Germinal center (tissue), 1 donor: ENCODE measurements around the gene ZSCAN5C.
"Not testable (repeated sequence)": the region's sequence is repeated elsewhere in the genome, so short reads cannot be mapped to it uniquely, and the experiment has no call there.

Experiments used
- DNase-seq: peaks from one replicate; pipeline ENCODE4 v3.0.0; 2012; ENCODE audit warnings: mixed read lengths, low spot score

The ZSCAN5C gene, protein sequence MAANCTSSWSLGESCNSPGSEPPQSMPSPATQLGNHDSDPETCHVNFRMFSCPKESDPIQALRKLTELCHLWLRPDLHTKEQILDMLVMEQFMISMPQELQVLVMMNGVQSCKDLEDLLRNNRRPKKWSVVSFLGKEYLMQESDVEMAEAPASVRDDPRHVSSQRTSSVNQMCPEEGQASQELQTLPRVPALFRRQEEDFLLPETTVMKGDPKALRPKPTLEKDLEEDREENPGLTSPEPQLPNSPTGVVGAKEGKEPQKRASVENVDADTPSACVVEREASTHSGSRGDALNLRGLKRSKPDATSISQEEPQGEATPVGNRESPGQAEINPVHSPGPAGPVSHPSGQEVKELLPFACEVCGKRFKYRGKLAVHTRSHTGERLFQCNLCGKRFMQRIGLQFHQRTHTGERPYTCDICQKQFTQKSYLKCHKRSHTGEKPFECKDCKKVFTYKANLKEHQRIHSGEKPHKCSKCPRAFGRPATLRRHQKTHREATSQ

DNA sequence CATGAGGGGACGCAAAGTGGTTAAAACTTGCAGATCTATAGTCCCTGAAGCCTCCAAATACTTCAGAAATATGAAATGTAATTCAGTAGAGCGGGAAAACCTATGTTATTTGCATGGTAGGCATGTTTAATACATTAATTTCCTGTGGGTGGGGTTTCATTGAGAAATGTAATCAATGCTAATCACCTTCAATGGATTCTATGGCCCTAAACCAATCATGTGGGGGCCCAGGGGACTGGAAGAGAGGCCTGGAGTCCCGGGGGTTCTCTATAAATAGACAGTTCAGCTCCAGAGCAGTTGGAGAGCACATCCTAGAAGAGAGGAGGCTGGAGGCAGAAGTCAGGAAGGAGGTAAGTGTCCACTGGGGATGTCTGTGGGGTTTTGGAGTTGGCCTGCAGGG, at the start of gene ZSCAN5C:
TSS of gene ZSCAN5C (plus strand) at position 301 of the 400 bp plus-strand sequence. CDS start 3,641 bp downstream, outside the sequence.
- DNase-seq = no peak

DNA sequence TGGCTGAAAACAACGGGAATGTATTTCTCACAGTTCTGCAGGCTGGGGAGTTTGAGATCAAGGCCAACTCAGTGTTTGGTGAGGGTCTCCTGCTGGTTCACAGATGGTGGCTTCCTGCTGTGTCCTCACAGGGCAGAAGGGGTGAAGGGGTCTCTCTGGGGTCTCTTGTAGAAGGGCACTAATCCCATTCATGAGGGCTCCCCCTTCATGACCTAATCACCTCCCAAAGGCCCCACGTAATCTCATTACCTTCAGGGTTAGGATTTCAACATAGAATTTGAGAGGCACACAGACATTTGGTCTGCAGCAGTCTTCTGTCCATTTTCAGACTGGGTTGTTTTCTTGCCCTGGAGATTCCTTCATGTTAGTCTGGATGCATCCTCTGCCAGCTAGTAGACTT, 49.4 kb upstream of the ZSCAN5C start:
- DNase-seq = no peak

DNA sequence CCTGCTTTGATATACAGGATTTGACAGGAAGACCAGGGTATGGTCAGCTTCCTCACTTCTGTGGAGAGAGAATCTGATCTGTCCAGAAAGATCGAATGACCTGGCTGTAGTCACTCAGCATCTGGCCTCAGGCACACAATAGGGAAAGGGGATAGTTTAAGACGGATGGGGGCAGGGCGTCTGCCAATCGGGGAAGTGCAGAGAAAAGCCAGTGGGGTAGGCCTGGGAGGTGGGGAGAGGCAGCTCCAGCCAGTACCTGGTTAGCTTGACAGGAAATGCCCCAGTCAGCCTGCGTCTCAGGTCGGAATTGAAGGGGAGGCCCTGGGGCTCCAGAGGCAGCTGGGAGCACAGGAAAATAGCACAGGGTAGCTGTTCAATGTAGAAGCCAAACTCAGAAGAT, 48.6 kb upstream of the ZSCAN5C start:
- no peak for DNase-seq

DNA sequence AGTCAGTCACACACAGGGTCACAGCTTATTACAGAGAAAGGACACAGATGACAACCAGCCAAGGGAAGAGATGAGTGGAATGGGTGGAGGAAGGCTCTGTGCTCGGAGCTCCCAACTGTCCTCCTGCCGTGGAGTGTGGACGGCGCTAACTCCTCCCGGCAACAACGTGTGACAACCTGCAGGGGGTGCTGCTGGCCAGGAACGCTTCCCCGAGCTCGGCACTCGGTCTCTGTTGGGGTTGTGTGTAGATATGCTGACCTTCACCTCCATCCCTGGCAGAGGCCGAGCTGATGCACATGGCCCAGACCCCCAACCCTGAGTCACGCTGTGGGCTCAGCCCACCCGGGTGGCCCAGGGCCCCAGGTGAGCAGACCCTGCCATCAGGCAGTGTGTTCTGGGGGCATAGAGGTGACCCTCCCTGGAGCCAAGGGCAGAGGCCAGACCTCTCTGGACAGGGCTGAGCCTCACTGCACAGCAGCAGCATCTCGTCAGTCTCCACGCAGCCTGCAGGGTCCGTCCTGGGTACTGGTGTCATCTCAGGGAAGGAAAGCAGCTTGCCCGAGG, 46.9 kb upstream of the ZSCAN5C start:
- no peak for DNase-seq

DNA sequence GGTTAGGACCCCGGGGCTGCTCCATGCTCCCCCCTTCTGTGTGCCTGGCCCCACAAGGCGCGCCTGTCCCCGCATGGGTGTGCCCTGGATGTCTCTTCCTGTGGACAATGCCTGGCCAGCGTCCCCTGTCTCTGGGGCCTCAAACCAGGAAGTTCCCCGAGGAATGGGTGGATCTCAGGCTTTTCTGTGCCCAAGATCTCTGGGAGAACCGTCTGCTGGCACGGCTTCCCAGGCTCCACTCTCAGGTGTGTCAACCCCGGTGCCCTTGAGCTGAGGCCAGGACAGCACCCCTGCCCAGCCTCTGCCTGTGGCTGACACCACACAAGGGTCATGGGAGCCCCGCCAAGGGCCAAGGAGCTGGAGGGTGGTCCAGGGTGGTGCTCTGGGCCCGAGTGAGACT, 45.3 kb upstream of the ZSCAN5C start:
- no peak for DNase-seq

DNA sequence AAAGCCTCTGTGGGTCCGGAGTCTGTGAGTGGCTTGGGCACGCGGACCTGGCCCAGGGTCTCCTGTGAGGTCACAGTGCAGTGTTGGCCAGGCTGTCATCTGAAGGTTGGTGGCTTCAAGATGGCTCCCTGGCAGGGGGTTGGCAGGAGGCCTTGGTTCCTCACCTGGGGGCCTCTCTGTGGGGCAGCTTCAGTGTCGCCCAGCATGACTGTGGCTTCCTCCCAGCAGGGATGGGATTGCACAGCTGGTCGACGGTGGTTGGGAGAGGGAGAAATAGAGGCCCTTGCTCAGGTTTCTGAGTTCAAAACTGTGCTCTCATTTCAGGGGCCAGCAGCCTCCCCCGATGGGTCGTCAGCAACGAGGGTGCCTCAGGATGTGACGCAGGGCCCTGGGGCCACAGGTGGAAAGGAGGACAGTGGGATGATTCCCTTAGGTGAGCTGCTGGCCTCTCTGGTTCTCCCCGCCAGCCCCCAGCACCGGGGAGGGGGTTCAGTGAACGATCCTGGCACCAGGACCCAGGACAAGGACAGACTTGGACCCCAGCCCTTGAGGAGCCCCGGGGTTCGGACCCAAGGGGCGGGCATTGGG, 43.8 kb upstream of the ZSCAN5C start:
- DNase-seq = no peak

DNA sequence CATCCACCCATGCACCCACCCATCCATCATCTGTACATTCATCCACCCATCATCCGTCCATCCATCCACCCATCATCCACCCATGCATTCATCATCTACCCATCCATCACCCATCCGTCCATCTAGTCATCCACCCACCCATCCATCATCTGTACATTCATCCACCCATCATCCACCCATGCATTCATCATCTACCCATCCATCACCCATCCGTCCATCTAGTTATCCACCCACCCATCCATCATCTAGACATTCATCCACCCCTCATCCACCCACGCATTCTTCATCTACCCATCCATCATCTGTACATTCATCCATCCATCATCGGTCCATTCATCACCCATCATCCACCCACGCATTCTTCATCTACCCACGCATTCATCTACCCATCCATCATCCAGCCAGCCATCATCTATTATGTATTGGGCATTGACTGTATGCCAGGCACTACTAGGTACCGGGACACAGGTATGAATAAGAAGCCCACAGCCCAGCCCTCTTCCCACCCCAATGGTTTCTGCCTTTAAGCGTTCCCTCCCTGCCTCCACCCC, 43.0 kb upstream of the ZSCAN5C start:
- no peak for DNase-seq

DNA sequence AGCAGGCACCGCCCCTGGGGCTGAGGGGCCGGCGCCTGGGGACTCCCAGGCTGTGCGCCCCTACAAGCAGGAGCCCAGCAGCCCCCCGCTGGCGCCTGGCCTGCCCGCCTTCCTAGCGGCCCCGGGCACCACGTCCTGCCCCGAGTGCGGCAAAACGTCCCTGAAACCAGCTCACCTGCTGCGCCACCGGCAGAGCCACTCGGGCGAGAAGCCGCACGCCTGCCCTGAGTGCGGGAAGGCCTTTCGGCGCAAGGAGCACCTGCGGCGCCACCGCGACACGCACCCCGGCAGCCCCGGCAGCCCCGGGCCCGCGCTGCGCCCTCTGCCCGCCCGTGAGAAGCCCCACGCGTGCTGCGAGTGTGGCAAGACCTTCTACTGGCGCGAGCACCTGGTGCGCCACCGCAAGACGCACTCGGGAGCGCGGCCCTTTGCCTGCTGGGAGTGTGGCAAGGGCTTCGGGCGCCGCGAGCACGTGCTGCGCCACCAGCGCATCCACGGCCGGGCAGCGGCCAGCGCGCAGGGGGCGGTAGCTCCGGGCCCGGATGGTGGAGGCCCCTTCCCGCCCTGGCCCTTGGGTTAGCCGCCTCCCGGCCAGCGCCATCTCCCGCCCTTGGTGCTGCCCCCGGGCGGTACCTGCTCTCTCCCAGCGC, 42.3 kb upstream of the ZSCAN5C start:
- no peak for DNase-seq

DNA sequence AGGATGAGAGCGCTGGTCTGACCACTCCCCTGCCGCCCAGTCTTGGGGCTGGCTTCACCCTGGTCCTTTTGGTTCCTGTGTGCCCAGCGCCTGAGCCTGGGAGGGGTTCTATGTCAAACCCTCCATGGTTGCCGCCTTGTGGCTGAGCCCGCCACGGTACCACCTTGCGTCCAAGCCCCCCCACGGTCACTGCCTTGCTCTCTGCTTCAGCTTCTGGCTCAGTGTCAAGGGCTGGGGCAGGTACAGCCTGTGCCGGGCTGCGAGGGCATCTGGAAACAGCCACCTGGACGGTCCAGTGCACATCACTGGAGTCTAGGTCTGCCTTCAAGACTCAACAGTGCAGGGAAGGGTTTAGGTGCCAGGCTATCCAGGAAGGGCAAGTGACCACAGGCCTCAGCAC, 40.5 kb upstream of the ZSCAN5C start:
- no peak for DNase-seq

DNA sequence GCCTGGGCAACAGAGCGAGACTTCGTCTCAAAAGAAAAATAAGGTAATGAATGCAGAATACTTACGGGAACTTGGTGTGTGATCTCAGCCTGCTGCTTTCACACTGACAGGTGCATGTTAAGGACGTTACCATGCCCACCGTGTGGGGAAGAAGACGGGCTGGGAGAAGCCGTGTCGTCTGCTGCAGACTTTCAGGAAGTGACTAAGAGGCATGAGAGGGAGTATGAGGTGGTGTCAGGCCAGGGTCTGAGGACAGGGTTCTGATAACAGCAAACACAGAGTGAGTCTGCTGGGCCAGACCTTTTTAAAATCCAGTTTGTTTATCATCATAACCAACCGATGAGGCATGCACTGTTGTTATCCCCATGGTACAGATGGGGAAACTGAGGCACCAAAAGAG, 39.8 kb upstream of the ZSCAN5C start:
- DNase-seq = no peak

DNA sequence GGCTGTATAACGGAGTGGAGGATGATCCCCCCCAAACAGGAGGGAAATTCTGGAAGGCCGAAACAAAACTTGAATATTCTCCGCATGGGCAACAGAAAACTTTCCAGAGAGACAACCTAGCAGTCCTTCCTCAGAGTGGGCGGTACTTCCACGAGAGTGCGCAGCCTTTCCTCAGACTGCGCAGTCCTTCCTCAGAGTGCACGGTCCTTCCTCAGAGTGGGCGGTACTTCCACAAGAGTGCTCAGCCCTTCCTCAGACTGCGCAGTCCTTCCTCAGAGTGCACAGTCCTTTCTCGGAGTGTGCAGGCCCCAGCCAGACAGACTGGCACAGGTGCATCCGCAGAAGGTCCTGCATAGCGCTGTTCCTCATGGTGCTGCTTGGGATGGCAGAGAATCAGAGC, 39.0 kb upstream of the ZSCAN5C start:
- DNase-seq = no peak

DNA sequence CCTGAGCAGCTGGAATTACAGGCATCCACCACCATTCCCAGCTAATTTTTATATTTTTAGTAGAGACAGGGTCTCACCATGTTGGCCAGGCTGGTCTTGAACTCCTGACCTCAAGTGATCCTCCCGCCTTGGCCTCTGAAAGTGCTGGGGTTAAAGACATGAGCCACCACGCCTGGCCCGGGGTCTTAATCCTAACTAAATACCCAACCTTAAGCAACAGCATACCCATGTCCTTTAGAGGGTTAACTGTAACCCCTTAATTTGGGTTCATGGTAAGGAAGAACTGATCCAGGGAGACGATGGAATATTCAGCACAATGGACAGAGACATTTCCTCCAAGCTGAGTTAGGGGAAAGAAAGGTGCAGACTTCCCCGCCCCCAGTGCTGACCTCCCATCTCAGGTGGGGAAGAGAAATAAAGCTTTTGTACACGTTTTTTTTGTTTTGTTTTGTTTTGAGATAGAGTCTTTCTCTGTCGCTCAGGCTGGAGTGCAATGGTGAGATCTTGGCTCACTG, 35.0 kb upstream of the ZSCAN5C start:
- DNase-seq = no peak

DNA sequence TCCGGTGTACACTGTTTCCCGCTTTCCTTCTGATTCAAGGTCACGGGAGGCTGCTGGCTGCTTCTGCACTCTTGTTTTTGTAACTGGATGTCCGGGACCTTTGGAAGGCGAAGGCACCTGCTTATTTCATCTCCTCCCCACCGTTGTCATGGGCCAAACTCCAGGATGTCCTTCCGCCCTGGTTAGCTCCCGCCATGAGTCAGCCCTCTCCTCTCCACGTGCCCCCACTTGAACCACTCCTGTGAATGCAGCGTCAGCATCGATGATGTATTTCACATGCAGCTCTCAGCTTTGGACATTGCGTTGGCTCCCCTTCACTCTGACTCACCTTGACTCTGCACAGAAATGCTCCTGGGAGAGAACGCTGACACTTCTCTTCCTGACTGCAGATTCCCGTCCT, 31.8 kb upstream of the ZSCAN5C start:
- no peak for DNase-seq

DNA sequence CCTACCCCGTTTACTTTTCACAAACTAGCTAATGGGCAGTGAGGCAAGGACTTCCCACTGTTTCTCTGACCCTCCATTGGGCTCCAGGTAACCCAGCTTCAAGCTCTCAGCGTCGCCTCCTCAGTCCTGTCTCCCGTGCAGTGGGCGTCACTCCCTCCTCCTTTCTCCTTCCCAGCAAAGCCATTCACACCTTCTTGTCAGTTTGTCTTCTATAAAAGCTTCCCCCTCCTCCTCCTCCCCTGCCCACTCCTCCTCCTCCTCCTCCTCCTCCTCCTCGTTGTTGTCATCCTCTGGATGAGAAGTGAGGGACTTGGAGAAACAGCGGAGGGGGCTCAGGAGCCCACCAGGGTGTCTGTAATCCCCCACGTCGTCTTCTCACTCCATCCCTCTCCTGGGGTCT, 28.0 kb upstream of the ZSCAN5C start:
- no peak for DNase-seq

DNA sequence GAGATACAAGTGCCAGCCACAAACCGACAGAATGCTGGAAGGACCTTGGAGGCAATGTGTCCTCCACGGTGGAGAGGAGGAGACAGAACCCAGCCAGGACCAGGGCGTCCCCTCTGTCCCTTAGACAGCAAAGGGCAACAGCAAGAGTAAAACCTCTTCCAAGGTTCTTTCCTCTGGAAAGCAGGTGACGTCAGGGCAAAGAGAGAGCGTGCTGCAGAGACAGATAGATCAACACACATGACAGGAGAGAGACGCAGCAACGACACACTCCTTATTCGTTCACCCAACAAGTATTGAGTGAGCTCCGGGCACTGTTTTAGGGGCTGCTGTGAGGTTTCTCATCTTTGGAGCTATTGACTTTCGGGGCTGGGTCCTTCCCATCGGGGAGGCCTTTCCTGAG, 27.5 kb upstream of the ZSCAN5C start:
- no peak for DNase-seq

DNA sequence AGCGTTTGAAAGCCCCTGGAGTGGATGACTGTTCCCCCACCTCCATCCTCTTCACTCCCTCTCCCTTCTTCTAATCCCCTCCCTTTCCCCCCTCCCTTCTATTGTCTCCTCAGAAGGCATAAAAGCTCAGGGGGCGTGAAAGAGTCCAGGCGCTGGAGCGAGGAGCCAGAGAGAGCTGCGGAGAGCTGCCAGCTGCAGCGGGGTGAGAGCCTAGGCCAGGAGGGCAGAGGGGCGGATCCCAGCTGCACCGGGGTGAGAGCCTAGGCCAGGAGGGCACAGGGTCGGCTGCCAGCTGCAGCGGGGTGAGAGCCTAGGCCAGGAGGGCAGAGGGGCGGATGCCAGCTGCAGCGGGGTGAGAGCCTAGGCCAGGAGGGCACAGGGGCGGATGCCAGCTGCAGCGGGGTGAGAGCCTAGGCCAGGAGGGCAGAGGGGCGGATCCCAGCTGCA, 26.2 kb upstream of the ZSCAN5C start, which contains the start of gene GALP:
TSS of gene GALP (plus strand) at position 148 of the 447 bp plus-strand sequence. CDS start 1,101 bp downstream, outside the sequence.
- not testable (repeated sequence) for DNase-seq

DNA sequence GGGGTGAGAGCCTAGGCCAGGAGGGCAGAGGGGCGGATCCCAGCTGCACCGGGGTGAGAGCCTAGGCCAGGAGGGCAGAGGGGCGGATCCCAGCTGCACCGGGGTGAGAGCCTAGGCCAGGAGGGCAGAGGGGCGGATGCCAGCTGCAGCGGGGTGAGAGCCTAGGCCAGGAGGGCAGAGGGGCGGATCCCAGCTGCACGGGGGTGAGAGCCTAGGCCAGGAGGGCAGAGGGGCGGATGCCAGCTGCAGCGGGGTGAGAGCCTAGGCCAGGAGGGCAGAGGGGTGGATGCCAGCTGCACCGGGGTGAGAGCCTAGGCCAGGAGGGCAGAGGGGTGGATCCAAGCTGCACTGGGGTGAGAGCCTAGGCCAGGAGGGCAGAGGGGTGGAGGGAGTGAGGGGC, 25.8 kb upstream of the ZSCAN5C start:
- not testable (repeated sequence) for DNase-seq

DNA sequence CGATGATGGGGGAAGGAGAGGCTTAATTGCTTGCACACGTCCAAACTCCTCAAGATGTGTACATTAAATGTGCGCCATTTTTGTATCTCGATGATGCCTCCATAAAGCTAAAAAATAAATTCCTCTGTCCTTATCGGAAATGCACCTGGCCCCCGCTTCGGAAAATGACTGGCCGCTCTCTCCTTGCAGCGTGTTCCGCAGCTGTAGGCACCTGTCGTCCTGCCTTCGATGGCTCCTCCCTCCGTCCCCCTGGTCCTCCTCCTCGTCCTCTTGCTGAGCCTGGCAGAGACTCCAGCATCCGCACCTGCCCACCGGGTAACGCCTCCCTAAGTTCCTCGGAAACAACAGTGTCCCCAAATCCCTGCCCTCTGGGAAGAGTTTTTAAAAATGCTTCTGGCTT, 25.2 kb upstream of the ZSCAN5C start:
- DNase-seq = no peak

DNA sequence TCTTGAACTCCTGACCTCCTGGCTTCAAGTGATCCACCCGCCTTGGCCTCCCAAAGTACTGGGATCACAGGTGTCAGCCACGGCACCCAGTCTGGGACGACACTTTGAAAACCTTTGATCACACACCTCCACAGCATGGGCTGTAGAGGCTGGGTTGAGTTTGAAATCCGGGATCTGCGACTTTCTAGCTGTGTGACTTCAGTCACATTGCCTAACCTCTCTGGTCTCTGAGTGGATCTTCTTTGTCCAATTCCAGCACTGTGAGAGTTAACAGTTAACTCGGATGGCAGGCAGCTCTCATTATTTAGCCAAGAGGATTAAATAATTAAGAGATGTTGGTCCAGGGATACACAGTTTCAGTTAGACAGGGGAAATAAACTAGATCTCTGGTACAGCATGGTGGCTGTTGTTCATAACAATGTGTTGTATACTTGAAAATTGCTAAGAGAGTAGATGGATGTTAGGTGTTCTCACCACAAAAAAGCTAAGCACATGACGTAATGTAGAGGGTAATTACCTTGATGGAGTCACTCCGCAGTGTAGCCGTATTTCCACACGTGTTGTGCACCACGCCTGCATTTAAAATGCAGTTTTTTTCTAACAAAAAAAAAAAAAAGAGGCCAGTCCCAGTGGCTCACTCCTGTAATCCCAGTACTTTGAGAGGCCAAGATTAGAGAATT, 24.4 kb upstream of the ZSCAN5C start:
- no peak for DNase-seq

DNA sequence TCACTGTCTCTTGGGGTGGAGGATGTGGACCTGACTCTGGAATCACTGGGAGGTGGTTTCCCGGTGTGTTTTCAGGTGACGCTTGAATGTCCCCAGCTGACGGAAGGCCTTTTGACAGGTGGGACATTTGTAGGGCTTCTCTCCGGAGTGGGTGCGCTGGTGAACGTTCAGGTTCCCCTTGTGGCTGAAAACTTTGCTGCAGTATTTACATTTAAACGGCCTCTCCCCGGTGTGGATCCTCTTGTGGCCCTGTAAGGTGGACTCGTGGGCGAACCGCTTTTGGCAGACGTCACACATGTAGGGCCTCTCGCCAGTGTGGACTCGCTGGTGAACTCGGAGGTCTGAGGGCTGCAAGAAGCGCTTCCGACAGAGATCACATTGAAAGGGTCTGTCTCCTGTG, 12.3 kb upstream of the ZSCAN5C start:
- DNase-seq = no peak

DNA sequence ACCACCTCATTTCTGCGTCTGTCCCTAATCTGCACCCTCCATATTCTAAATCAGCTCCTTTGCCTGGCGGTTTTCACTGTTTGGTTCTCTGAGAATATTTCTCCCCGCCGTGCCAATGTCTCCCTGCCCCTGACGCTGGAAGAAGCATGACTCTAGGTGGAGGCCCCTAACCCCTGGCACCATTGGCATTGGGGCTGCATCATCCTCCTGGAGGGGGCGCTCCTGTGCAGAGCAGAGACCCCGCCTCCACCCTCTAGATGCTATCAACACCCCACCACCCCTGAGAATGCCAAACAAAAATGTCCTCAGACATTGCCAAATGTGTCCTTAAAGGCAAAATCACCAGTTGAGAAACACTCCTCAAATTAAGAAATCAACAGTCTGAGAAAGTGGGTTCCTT, 11.0 kb upstream of the ZSCAN5C start:
- DNase-seq = no peak
